Raji (cell line): ENCODE results near the gene NUP62.

ENCODE experiments used
- POLR2A ChIP-seq: IDR thresholded peaks from 2 replicates; pipeline ENCODE4 v1.6.1; 2011; ENCODE audit warnings: low read depth, low read length, control low read depth; ENCODE audit not compliant: insufficient read depth

NUP62 gene

GRCh38 chr19:49882643-49883042 lies 46.7 kb downstream of the NUP62 start:
- no peak for TF ChIP-seq POLR2A

GRCh38 chr19:49881672-49882394 lies 47.5 kb downstream of the NUP62 start:
- TF ChIP-seq POLR2A: no peak

- no peak for TF ChIP-seq POLR2A
Observed at GRCh38 chr19:49881186-49881585, 48.1 kb downstream of the NUP62 start.

GRCh38 chr19:49880162-49880869 lies 49.0 kb downstream of the NUP62 start:
- no peak for TF ChIP-seq POLR2A

DNA sequence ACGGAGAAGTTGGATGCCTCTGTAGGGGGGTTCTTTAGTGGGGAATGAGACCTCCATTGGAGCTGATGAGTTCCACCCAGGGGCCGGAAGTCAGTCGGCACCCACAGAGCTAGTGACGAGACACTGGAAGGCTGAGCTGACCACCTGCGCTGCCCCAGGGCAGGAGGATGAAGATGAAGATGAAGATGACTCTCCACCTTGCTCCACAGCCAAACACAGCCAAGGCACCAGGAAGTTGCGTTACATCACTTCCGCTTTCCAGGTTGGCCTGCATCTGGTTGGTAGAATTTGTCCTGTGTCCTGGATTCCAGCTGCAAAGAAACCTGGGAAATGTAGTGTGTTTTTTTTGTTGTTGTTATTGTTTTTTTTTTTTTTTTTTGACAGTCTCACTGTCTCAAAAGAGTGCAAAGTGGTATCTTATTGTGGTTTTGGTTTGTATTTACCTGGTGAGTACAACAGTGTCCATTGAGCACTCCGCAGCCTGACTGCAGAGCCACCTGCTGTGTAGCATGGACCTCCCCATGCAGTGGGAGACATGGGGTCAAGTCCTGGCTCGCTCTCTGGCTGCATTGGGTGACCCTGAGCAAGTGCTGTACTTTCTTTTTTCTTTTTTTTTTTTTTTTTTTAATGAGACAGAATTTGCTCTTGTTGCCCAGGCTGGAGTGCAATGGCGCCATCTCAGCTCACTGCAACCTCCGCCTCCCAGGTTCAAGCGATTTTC lies 49.9 kb downstream of the NUP62 start:
- TF ChIP-seq POLR2A: no peak

DNA sequence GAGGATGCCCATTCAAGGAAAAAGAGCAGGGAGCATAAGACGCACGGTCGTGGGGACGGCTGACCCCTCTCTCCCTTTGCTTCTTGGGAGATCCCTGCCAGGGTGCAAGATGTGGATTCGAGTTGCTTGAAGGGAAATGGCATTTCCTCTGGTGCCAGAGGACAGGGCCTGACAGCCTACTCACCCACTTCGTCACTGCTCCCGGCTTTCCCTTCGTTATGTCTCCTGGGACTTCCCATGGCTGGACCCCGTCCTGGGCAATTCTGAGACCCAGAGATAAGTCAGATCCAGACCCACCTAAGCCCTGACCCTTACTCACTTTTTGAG lies 50.6 kb downstream of the NUP62 start:
- no peak for TF ChIP-seq POLR2A

GRCh38 chr19:49877879-49878743 lies 51.2 kb downstream of the NUP62 start:
- no peak; the same call in 1 of the 2 replicates for TF ChIP-seq POLR2A

- TF ChIP-seq POLR2A: peak; percentile 77; the same call in 1 of the 2 replicates
Observed at GRCh38 chr19:49877020-49877878, 52.1 kb downstream of the NUP62 start, which contains the start of the genes AKT1S1 and TBC1D17. AKT1S1 (minus strand) TSS chr19:49877355; CDS start chr19:49873295, 4,060 bp downstream. TBC1D17 (plus strand) TSS chr19:49877702; CDS start chr19:49877724, 22 bp downstream.

DNA sequence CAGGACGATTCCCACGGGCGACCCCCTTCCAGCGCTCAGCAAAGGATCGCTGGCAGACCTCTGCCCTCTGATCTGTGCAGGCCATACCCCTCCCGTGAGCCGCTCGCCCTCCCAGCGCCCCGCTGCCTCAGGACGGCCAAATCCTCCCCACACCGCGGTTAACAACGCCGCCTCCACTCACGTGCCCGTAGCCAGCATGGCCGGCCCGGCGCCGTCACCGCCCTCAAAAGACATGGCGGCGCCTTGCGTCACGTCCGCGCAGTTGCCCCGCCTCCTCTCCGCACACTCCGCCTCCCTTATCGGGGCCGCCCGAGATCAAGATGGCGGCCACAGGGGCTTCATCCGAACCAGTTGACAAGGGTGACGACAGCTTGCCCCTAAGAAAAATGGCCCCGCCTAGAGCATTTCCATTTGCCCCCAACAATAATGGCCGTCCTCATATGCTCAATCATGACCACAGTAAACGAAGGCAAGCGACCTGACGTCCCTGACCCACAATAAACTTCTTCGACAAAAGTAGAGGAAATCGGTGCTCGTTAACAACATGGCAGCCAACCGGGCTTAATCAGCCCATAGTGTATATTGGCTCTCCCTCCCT lies 52.8 kb downstream of the NUP62 start:
- peak; percentile 64 for TF ChIP-seq POLR2A

- peak; percentile 62; the same call in 1 of the 2 replicates for TF ChIP-seq POLR2A
Observed at GRCh38 chr19:49875857-49876421, 53.4 kb downstream of the NUP62 start.

DNA sequence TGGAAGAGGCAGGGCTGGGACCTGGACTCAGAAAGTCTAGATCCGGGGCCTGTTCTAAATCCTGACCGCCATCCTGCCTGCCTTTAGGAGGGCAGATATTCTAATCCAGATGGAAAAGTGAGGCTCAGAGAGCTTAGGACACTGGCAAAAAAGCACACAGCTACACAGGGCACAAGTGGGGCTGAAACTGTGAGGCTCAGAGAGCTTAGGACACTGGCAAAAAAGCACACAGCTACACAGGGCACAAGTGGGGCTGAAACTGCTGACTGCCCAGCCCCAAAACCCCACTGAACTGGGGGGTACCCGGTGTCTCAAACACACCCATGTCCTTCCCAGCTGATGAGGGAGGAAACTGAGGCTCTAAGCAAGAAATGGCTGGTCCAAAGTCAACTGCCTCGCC lies 54.1 kb downstream of the NUP62 start:
- TF ChIP-seq POLR2A: no peak

GRCh38 chr19:49874503-49875157 lies 54.7 kb downstream of the NUP62 start:
- no peak for TF ChIP-seq POLR2A

- no peak for TF ChIP-seq POLR2A
Observed at GRCh38 chr19:49873834-49874233, 55.5 kb downstream of the NUP62 start.
